Measurements from ENCODE around the gene RFNG. TPM values are rescaled to one million over a fixed set of nuclear protein-coding genes. Genes with fewer than 3 reads are reported as not detected.

Gene RFNG
- total RNA-seq, 1 donor from 2014 or later = 13.6 TPM

GRCh38 chr17:82064433-82065192 lies 13.0 kb upstream of the RFNG start:
- H3K36me3 Mint-ChIP-seq = peaks cover 3% of the 10 kb centered on the region
- H3K4me2 ChIP-seq = peak overlapping the region; percentile 100
- no peak overlapping the region for H3K27ac ChIP-seq
- TF ChIP-seq, protein P1, sequence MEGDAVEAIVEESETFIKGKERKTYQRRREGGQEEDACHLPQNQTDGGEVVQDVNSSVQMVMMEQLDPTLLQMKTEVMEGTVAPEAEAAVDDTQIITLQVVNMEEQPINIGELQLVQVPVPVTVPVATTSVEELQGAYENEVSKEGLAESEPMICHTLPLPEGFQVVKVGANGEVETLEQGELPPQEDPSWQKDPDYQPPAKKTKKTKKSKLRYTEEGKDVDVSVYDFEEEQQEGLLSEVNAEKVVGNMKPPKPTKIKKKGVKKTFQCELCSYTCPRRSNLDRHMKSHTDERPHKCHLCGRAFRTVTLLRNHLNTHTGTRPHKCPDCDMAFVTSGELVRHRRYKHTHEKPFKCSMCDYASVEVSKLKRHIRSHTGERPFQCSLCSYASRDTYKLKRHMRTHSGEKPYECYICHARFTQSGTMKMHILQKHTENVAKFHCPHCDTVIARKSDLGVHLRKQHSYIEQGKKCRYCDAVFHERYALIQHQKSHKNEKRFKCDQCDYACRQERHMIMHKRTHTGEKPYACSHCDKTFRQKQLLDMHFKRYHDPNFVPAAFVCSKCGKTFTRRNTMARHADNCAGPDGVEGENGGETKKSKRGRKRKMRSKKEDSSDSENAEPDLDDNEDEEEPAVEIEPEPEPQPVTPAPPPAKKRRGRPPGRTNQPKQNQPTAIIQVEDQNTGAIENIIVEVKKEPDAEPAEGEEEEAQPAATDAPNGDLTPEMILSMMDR (IDR thresholded peaks at IDR 0.05) = no peak
- TF ChIP-seq EZH2 (IDR thresholded peaks at IDR 0.05) = no peak
- TF ChIP-seq EZH2phosphoT487 (IDR thresholded peaks at IDR 0.05) = no peak
- H3K4me1 ChIP-seq = peaks cover 6% of the 10 kb centered on the region
- no peaks in the 10 kb centered on the region for H3K9me3 ChIP-seq (ENCODE audit: low read depth)
- no peaks in the 10 kb centered on the region for H3F3A ChIP-seq (ENCODE audit: low read depth)
- no peaks in the 10 kb centered on the region for H4K20me1 ChIP-seq (ENCODE audit: low read depth)
- H3K27me3 ChIP-seq = no peaks in the 10 kb centered on the region
- peak overlapping the region; percentile 80 for H3K4me3 Mint-ChIP-seq
- H3K4me3 ChIP-seq = peak overlapping the region; percentile 76
- peak overlapping the region; percentile 87 for H3K9ac ChIP-seq
- peaks cover 10% of the 10 kb centered on the region for H3K4me1 Mint-ChIP-seq
- no peaks in the 10 kb centered on the region for H3K36me3 ChIP-seq
- peaks cover 12% of the 10 kb centered on the region for H3K79me2 ChIP-seq (ENCODE audit: low read depth)
- H3K27ac Mint-ChIP-seq = no peak overlapping the region
- H3K9me3 Mint-ChIP-seq = no peaks in the 10 kb centered on the region
- no peak for DNase-seq (ENCODE audit: low spot score)
- peaks cover 5% of the 10 kb centered on the region for H3K27me3 Mint-ChIP-seq (ENCODE audit: insufficient read depth, low read depth)
- no peak overlapping the region for H2AFZ ChIP-seq (replicated peaks)

DNA sequence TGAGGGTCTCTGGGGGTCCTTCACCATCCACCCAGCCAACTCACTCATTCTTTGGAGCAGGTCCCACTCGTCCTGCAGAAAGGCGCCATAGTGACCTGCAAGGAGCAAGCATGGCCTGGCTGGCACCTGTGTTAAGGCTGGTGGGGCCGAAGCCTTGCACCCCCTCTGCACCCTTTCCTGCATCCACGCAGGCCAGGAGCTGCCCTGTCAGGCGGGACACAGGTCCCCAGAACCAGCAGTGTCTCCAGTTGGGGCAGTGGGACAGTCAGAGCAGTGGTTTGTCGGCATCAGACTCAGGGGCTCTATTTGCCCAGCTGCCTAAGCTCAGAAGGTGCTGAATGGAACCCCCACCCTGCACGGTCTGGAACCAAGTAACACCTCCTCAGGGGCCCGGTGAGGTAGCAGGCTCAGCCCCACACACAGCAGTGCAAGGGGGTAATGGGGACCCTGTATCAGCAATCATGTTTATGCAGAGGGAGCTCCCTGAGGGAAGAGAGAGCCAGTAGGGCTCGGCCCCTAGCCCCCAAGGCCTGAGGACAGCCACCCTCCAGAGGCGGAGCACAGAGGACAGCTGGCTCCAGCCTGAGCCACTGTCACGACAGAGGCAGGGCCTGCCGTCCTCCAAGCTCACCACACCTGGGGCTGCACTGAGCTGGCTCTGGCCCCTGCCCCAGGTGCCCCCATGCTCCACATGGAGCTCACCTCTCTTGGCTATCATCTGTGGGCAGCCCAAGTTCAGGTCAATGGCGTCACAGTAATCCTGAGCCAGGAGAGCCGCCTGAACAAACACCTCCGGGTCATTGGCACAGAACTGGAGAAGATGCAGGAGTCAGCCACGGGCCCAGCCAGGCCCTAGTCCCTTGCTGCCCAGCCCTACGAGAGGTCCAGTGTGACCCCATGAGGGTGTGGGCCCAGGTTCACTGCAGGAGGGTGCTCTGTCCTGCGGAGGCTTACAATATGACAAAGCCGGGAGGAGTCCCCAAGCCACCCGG lies 12.1 kb upstream of the RFNG start:
- H3K27ac ChIP-seq = no peak overlapping the region
- H3F3A ChIP-seq (ENCODE audit: low read depth) = no peaks in the 10 kb centered on the region
- H3K4me2 ChIP-seq = peak overlapping the region; percentile 100
- DNase-seq (ENCODE audit: low spot score) = no peak
- peak overlapping the region; percentile 80 for H3K4me3 Mint-ChIP-seq
- peaks cover 5% of the 10 kb centered on the region for H3K27me3 Mint-ChIP-seq (ENCODE audit: insufficient read depth, low read depth)
- H3K4me3 ChIP-seq = no peak overlapping the region
- peaks cover 3% of the 10 kb centered on the region for H3K36me3 Mint-ChIP-seq
- peaks cover 6% of the 10 kb centered on the region for H3K4me1 ChIP-seq
- H3K79me2 ChIP-seq (ENCODE audit: low read depth) = peaks cover 12% of the 10 kb centered on the region
- H3K27ac Mint-ChIP-seq = no peak overlapping the region
- H3K9ac ChIP-seq = no peak overlapping the region
- TF ChIP-seq, protein P1 (IDR thresholded peaks at IDR 0.05) = no peak
- TF ChIP-seq EZH2phosphoT487 (IDR thresholded peaks at IDR 0.05) = no peak
- H3K9me3 Mint-ChIP-seq = no peaks in the 10 kb centered on the region
- H4K20me1 ChIP-seq (ENCODE audit: low read depth) = no peaks in the 10 kb centered on the region
- H2AFZ ChIP-seq (replicated peaks) = no peak overlapping the region
- H3K27me3 ChIP-seq = no peaks in the 10 kb centered on the region
- no peaks in the 10 kb centered on the region for H3K36me3 ChIP-seq
- no peaks in the 10 kb centered on the region for H3K9me3 ChIP-seq (ENCODE audit: low read depth)
- peaks cover 10% of the 10 kb centered on the region for H3K4me1 Mint-ChIP-seq

DNA sequence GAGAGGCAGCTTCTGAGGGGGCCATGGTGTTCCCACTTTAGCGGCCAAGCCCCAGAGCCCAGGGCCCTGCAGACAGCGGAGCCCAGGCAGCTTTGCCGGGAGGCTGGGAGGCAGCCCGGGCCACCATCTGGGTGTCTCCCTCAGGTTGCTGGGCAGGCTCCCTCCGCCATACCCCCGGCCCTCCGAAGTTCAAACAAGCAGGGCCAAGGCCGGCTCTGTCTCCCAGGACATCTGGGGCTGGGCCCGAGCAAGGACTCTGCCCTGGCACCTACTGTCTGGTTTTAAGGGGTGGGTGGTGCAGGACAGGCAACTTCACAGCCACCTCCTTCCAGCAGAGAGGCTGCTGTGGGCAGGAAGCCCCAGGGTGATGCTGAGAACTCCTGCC lies 11.4 kb upstream of the RFNG start:
- Histone ChIP-seq H3K27me3 (no peaks in the 10 kb centered on the region), H3K9ac (no peak overlapping the region), H3K9me3 (ENCODE audit: low read depth) (no peaks in the 10 kb centered on the region), H3K79me2 (ENCODE audit: low read depth) (peaks cover 12% of the 10 kb centered on the region), H3F3A (ENCODE audit: low read depth) (no peaks in the 10 kb centered on the region), H2AFZ (replicated peaks) (no peak overlapping the region), H3K4me1 (peaks cover 6% of the 10 kb centered on the region), H3K36me3 (no peaks in the 10 kb centered on the region), H4K20me1 (ENCODE audit: low read depth) (no peaks in the 10 kb centered on the region), H3K4me3 (no peak overlapping the region), H3K27ac (no peak overlapping the region), H3K4me2 (no peak overlapping the region)
- no peaks in the 10 kb centered on the region for H3K9me3 Mint-ChIP-seq
- peaks cover 3% of the 10 kb centered on the region for H3K36me3 Mint-ChIP-seq
- DNase-seq (ENCODE audit: low spot score) = no peak
- TF ChIP-seq, protein P1 (IDR thresholded peaks at IDR 0.05) = no peak
- TF ChIP-seq EZH2 (IDR thresholded peaks at IDR 0.05) (no peak), EZH2phosphoT487 (IDR thresholded peaks at IDR 0.05) (no peak)
- H3K4me1 Mint-ChIP-seq = peaks cover 10% of the 10 kb centered on the region
- peaks cover 5% of the 10 kb centered on the region for H3K27me3 Mint-ChIP-seq (ENCODE audit: insufficient read depth, low read depth)
- no peak overlapping the region for H3K4me3 Mint-ChIP-seq
- no peak overlapping the region for H3K27ac Mint-ChIP-seq

Data from neural progenitor cell (in vitro differentiated cells).